GF-D8 (cell line): ENCODE results near the gene TMEM150C.
"Not testable (repeated sequence)": the region's sequence is repeated elsewhere in the genome, so short reads cannot be mapped to it uniquely, and the experiment has no call there.

Source experiments
- DNase-seq: peaks from one replicate; lab custom pipeline; 2025; lab: John Stamatoyannopoulos, UW

The TMEM150C gene

GRCh38 chr4:82473621-82474164 is 88.1 kb downstream of the TMEM150C start:
- DNase-seq = no peak

DNA sequence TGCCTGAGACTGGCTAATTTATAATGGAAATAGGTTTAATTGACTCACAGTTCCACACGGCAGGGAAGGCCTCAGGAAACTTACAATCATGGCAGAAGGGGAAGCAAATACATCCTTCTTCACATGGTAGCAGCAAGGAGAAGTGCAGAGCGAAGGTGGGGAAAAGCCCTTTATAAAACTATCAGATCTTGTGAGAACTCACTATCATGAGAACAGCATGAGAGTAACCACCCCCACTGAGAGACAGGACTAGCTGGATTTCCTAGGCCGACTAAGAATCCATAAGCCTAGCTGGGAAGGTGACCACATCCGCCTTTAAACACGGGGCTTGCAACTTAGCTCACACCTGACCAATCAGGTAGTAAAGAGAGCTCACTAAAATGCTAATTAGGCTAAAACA is 88.7 kb downstream of the TMEM150C start:
- not testable (repeated sequence) for DNase-seq

GRCh38 chr4:82469791-82470345 is 91.9 kb downstream of the TMEM150C start:
- no peak for DNase-seq

DNA sequence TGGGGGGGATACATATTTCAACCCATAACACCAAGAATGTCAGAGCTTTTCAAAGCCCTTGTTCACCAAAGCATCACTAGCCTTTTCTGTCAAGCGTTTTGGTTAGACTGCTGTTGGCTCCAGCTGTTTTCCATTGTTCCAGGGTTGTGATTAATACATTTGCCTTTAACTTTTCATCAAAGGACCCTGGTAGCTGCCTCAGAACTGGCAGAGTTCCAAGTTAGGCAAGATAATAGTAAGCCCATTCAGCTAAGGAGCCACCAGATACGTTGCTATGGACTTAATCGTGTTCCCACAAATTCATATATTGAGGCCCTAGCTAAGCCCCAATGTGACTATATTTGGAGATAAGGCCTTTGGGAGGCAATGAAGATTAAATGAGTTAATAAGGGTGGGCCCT is 94.3 kb downstream of the TMEM150C start:
- DNase-seq = no peak

- DNase-seq = no peak
Observed at GRCh38 chr4:82463221-82463620, 98.6 kb downstream of the TMEM150C start.

- peak; percentile 19 for DNase-seq
Observed at GRCh38 chr4:82462415-82462831, 99.4 kb downstream of the TMEM150C start.

GRCh38 chr4:82461710-82462109 is 100.1 kb downstream of the TMEM150C start:
- DNase-seq = no peak

- DNase-seq = no peak
Observed at GRCh38 chr4:82458729-82459128, 103.1 kb downstream of the TMEM150C start.

GRCh38 chr4:82457266-82457665 is 104.5 kb downstream of the TMEM150C start:
- no peak for DNase-seq

GRCh38 chr4:82452026-82452425 is 109.8 kb downstream of the TMEM150C start:
- no peak for DNase-seq

- DNase-seq = no peak
Observed at GRCh38 chr4:82450966-82451755, 110.6 kb downstream of the TMEM150C start.

- DNase-seq = no peak
Observed at GRCh38 chr4:82447886-82448285, 113.9 kb downstream of the TMEM150C start.

DNA sequence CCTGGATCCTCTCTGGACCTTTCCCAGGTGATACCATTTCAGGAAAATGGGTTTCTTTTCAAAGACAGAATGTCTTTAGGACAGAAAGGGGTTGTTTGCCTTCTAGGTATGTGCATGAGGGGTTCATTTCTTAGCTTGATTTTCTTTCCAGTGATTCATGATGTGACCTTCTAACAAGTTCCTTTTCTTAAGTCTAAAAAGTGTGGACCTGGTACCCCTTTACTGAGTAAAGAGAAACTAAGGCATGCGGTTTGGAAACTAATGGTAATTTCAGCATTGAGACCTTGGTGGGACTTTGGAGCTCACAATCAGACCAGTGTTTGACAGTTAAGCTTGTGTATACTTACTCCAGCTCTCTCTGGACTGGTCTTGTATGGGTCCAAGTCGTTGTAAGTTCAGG is 122.7 kb downstream of the TMEM150C start:
- DNase-seq = no peak

DNA sequence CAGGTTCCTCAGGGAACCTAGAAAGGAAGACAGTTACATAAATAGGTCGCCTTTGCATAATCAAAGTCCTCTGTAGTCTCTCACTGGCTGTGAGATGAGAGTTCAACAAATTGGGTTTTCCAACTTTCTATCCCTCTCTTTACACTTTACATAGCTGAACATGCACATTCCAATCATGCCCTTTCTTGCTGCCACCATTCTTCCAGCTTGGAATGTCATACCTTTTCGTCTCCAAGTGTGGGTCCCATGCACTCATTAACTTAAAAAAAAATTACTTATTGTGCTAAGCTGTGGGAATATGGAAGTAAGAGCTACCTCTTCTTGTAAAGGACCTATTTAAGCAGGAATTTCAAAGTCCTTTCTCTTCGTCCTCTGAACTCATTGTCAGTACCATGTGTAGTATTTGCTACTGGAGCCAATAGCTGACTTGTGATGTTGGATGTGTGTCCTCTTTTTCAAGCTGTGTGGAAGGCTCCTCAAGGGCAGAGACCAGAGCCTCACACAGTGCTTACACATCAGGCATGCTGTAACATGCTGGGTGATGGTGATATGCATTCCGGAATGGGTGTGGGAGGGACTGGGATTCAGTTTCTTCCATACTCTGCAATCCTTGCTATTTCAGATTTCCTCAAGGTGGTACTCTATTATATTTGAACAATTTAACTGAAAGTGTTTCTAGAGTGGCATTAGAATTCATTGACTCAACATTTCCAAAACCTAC is 124.3 kb downstream of the TMEM150C start:
- DNase-seq = no peak

GRCh38 chr4:82436780-82437179 is 125.0 kb downstream of the TMEM150C start:
- no peak for DNase-seq

DNA sequence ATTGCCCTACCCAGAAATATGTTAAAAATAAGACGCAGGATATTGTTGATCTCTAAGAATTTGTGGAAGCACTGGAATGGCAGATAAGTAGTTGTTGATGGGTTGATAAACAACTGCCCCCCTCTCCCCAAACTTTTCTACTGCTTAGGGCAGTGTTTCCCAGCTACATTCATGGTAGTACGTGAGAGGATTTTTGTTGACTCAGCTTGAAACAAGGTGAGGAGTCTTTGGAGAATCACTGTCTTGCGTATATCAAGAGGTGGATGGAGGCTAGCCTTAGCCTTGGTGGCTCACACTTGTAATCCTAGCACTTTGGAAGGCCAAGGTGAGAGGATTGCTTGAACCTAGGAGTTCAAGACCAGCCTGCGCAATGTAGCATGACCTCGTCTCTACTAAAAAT is 125.7 kb downstream of the TMEM150C start:
- DNase-seq = no peak

DNA sequence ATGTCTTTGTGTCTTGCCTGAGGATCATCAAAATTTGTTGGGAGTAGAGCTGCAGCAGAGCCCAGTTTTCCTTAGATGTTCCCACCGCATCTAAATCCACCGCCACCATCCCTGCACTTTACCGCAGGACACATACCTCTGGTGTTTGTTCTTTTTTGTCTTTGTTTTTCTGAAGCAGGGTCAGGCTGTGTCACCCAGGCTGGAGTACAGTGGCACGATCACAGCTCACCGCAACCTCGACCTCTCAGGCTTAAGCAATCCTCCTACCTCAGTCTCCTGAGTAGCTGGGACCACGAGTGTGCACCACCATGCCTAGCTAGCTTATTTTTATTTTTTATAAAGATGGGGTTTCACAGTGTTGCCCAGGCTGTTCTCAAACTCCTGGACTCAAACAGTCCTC is 126.8 kb downstream of the TMEM150C start:
- DNase-seq = no peak

DNA sequence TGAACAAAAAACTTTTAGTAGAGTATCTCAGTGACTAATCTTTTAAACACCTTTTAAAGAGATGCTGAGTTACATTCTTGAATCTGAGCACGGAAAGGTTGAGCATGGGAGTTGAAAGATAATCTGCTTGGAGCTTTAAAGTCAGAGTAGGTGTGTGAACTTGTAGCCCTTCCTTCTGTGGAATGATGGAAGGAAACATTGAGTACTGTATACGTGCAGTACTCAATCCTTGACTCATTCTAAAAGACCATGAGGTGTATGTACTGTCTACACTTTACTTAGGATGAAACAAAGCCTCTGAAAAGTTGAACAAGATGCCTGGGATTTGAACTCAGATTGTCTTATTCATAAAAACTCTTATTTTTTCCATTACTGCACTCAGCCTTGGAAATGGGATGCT is 128.0 kb downstream of the TMEM150C start:
- DNase-seq = no peak
